ENCODE measurements around the gene SIKE1.

GRCh38 chr1:114725230-114725629 lies 55.3 kb downstream of the SIKE1 start:
- TF ChIP-seq CTCF (IDR thresholded peaks at IDR 0.05; ENCODE audit: insufficient read depth, low read depth, low read length) (no peak), EZH2 (IDR thresholded peaks at IDR 0.05; ENCODE audit: insufficient read depth, low read length) (no peak)

Measured in astrocyte (in vitro differentiated cells and primary cell).